Hepatocyte (in vitro differentiated cells): ENCODE measurements around the gene VPS16. TPM values are rescaled to one million over a fixed set of nuclear protein-coding genes. Genes with fewer than 3 reads are reported as not detected.

Source experiments
- DNase-seq: peaks from one replicate; pipeline ENCODE4 v3.0.0-alpha.2; 2016; ENCODE audit warnings: low spot score
- H2AFZ ChIP-seq: fragments of 200-600 bp; sonication (generic); 2 replicates; pipeline ENCODE4 v1.6.0; 2016; ENCODE audit warnings: antibody characterized with exemption, mild to moderate bottlenecking
- H3K27ac ChIP-seq: fragments of 200-600 bp; sonication (generic); 2 replicates; pipeline ENCODE4 v1.5.1; 2016; ENCODE audit warnings: mild to moderate bottlenecking
- H3K27me3 ChIP-seq: fragments of 200-600 bp; sonication (generic); 2 replicates; pipeline ENCODE4 v1.6.1; 2016
- H3K36me3 ChIP-seq: fragments of 200-600 bp; sonication (generic); replicated peaks from 2 replicates; pipeline ENCODE4 v1.5.1; 2016; ENCODE audit warnings: low read depth; ENCODE audit not compliant: insufficient read depth
- H3K4me1 ChIP-seq: fragments of 200-600 bp; sonication (generic); 2 replicates; pipeline ENCODE4 v1.5.1; 2016; ENCODE audit warnings: mild to moderate bottlenecking, moderate library complexity; ENCODE audit not compliant: insufficient read depth
- H3K4me2 ChIP-seq: fragments of 200-600 bp; sonication (generic); 2 replicates; pipeline ENCODE4 v1.6.0; 2016
- H3K4me3 ChIP-seq: fragments of 200-600 bp; sonication (generic); 2 replicates; pipeline ENCODE4 v1.5.1; 2016; ENCODE audit warnings: mild to moderate bottlenecking
- H3K79me2 ChIP-seq: fragments of 200-600 bp; sonication (generic); 2 replicates; pipeline ENCODE4 v1.6.0; 2017; ENCODE audit warnings: mild to moderate bottlenecking
- H3K9me2 ChIP-seq: fragments of 200-600 bp; sonication (generic); replicated peaks from 2 replicates; pipeline ENCODE4 v1.6.0; 2017; ENCODE audit warnings: mild to moderate bottlenecking; ENCODE audit not compliant: insufficient read depth
- H3K9me3 ChIP-seq: fragments of 200-600 bp; sonication (generic); 2 replicates; pipeline ENCODE4 v1.5.1; 2016; ENCODE audit warnings: low read depth, mild to moderate bottlenecking
- H4K20me1 ChIP-seq: fragments of 200-600 bp; sonication (generic); 2 replicates; pipeline ENCODE4 v1.6.0; 2016; ENCODE audit warnings: mild to moderate bottlenecking; ENCODE audit not compliant: insufficient read depth, poor library complexity, severe bottlenecking
- EZH2 ChIP-seq: fragments of 200-600 bp; sonication (generic); IDR thresholded peaks from 2 replicates; pipeline ENCODE4 v1.6.1; 2016; ENCODE audit warnings: antibody characterized with exemption, mild to moderate bottlenecking, borderline replicate concordance
- EZH2phosphoT487 ChIP-seq: fragments of 200-600 bp; sonication (generic); IDR thresholded peaks from one replicate; pipeline ENCODE4 v1.6.1; 2018; ENCODE audit warnings: antibody characterized with exemption, mild to moderate bottlenecking, low read depth, moderate library complexity; ENCODE audit not compliant: unreplicated experiment, severe bottlenecking
- WGBS: methylation state at CpG from one replicate; pipeline ENCODE4 v1.1.6; 2016; ENCODE audit warnings: low lambda C conversion rate; ENCODE audit errors: missing lambda C conversion rate; 5-methylcytosine and 5-hydroxymethylcytosine counted together
- polyA plus RNA-seq: library from polyadenylated mRNA; unstranded; fragments of >200 nt; fragmentation: Nextera tagmentation; extraction: Ambion mirVana; gene quantifications from 2 replicates; pipeline ENCODE4 v1.2.1, GENCODE V29; 2016
- total RNA-seq: library from RNA; depleted of rRNA; stranded (reverse); fragments of >200 nt; gene quantifications from 2 replicates; pipeline ENCODE4 v1.2.3, GENCODE V29; 2014
- TF ChIP-seq, protein P1 (sequence below): fragments of 200-600 bp; sonication (generic); IDR thresholded peaks from 2 replicates; pipeline ENCODE4 v1.5.1; 2016; ENCODE audit warnings: antibody characterized with exemption, mild to moderate bottlenecking; ENCODE audit not compliant: poor library complexity

VPS16 gene
- total and polyA plus RNA-seq, 2 experiments from 2014 or later: 34.6 to 42.9 TPM

- peak overlapping the region; percentile 46 for H3K27ac ChIP-seq
- no peak for DNase-seq
- no peaks in the 10 kb centered on the region for H4K20me1 ChIP-seq
- no peaks in the 10 kb centered on the region for H3K9me3 ChIP-seq
- H2AFZ ChIP-seq: no peak overlapping the region
- no peaks in the 10 kb centered on the region for H3K79me2 ChIP-seq
- peaks cover 4% of the 10 kb centered on the region for H3K27me3 ChIP-seq
- H3K36me3 ChIP-seq: no peaks in the 10 kb centered on the region
- H3K4me3 ChIP-seq: no peak overlapping the region
- H3K4me2 ChIP-seq: no peak overlapping the region
- 86% methylated on average over 8 of the region's 8 CpGs for WGBS
- H3K9me2 ChIP-seq: no peaks in the 10 kb centered on the region
- no peak for TF ChIP-seq EZH2phosphoT487
- H3K4me1 ChIP-seq: peaks cover 12% of the 10 kb centered on the region
Measured at GRCh38 chr20:2815242-2815900, 25.2 kb upstream of the VPS16 start.

- H4K20me1 ChIP-seq: no peaks in the 10 kb centered on the region
- peaks cover 19% of the 10 kb centered on the region for H3K4me1 ChIP-seq
- H3K27ac ChIP-seq: no peak within 1 kb of the TSS
- no peak within 1 kb of the TSS for H3K4me3 ChIP-seq
- H3K27me3 ChIP-seq: peaks cover 4% of the 10 kb centered on the region
- no peaks in the 10 kb centered on the region for H3K9me2 ChIP-seq
- no peaks in the 10 kb centered on the region for H3K79me2 ChIP-seq
- no peaks in the 10 kb centered on the region for H3K36me3 ChIP-seq
- no peak within 1 kb of the TSS for H3K4me2 ChIP-seq
- H3K9me3 ChIP-seq: no peaks in the 10 kb centered on the region
- TF ChIP-seq EZH2 (no peak), EZH2phosphoT487 (no peak)
- TF ChIP-seq, protein P1, sequence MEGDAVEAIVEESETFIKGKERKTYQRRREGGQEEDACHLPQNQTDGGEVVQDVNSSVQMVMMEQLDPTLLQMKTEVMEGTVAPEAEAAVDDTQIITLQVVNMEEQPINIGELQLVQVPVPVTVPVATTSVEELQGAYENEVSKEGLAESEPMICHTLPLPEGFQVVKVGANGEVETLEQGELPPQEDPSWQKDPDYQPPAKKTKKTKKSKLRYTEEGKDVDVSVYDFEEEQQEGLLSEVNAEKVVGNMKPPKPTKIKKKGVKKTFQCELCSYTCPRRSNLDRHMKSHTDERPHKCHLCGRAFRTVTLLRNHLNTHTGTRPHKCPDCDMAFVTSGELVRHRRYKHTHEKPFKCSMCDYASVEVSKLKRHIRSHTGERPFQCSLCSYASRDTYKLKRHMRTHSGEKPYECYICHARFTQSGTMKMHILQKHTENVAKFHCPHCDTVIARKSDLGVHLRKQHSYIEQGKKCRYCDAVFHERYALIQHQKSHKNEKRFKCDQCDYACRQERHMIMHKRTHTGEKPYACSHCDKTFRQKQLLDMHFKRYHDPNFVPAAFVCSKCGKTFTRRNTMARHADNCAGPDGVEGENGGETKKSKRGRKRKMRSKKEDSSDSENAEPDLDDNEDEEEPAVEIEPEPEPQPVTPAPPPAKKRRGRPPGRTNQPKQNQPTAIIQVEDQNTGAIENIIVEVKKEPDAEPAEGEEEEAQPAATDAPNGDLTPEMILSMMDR: no peak
- H2AFZ ChIP-seq: no peak within 1 kb of the TSS
- 95% methylated on average over 6 of the region's 10 CpGs for WGBS
- DNase-seq: no peak
Measured at GRCh38 chr20:2816030-2816582, 24.4 kb upstream of the VPS16 start, which contains the start of gene TMEM239. TMEM239 (plus strand) TSS chr20:2816364; CDS start chr20:2816555, 191 bp downstream.

GRCh38 chr20:2816583-2817340 is 23.8 kb upstream of the VPS16 start:
- Histone ChIP-seq H3K4me1 (peaks cover 26% of the 10 kb centered on the region), H3K9me3 (no peaks in the 10 kb centered on the region), H3K9me2 (no peaks in the 10 kb centered on the region), H3K79me2 (no peaks in the 10 kb centered on the region), H3K4me2 (no peak overlapping the region), H3K4me3 (no peak overlapping the region), H3K27ac (no peak overlapping the region), H2AFZ (no peak overlapping the region), H3K27me3 (peaks cover 8% of the 10 kb centered on the region), H4K20me1 (no peaks in the 10 kb centered on the region), H3K36me3 (no peaks in the 10 kb centered on the region)
- TF ChIP-seq EZH2 (no peak), EZH2phosphoT487 (no peak)
- TF ChIP-seq, protein P1: no peak
- 84% methylated on average over 18 of the region's 20 CpGs for WGBS
- DNase-seq: no peak

DNA sequence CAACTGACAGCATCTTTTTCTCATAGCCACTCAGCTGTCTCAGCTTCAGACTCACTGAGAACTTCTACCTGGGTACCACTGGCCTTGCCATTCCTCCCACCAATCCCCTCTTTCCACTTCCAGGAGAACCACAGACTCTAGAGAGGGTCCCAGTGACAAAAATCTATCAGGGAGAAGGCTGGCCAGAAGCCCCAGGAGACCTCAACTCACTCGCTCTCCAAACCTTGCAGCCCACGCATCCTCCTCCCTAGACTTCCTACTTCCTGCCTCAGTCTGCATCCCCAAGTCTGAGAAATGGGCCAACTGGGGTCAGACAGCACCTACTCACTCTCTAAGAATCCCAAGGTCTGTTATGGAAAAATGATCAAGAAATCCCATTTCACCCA is 23.2 kb upstream of the VPS16 start:
- Histone ChIP-seq H3K4me2 (no peak overlapping the region), H3K36me3 (no peaks in the 10 kb centered on the region), H3K4me1 (peaks cover 27% of the 10 kb centered on the region), H2AFZ (no peak overlapping the region), H4K20me1 (no peaks in the 10 kb centered on the region), H3K9me3 (no peaks in the 10 kb centered on the region), H3K4me3 (no peak overlapping the region), H3K27me3 (peaks cover 8% of the 10 kb centered on the region), H3K9me2 (no peaks in the 10 kb centered on the region), H3K79me2 (no peaks in the 10 kb centered on the region), H3K27ac (no peak overlapping the region)
- 97% methylated on average over 2 of the region's 2 CpGs for WGBS
- no peak for TF ChIP-seq EZH2phosphoT487
- no peak for TF ChIP-seq EZH2
- TF ChIP-seq, protein P1: no peak
- DNase-seq: no peak
